Esophagus muscularis mucosa (tissue), 4 donors: ENCODE measurements around the gene DISP1.

Experiments
- CTCF ChIP-seq, 3 experiments: fragments of 200-600 bp in 2 of 3; fragments of 450-650 bp in 1 of 3; sonication (generic) in 2 of 3; IDR thresholded peaks; one replicate each; pipeline ENCODE4 v1.5.1; 2017 to 2019; ENCODE audit warnings: antibody characterized with exemption in 3 of 3, mild to moderate bottlenecking in 2 of 3, moderate library complexity in 1 of 3
- EP300 ChIP-seq: sonication (generic); formaldehyde crosslinking; IDR thresholded peaks from one replicate; pipeline ENCODE4 v1.6.1; 2017; ENCODE audit warnings: antibody characterized with exemption
- POLR2A ChIP-seq: fragments of 450-650 bp; IDR thresholded peaks from one replicate; pipeline ENCODE4 v1.6.1; 2017; ENCODE audit warnings: antibody characterized with exemption, moderate library complexity, mild to moderate bottlenecking, low read depth
- POLR2AphosphoS5 ChIP-seq, 2 donors: sonication (generic); formaldehyde crosslinking; IDR thresholded peaks; one replicate each; pipeline ENCODE4 v1.6.1; 2017; ENCODE audit warnings: antibody characterized with exemption in 2 of 2

- TF ChIP-seq POLR2AphosphoS5 (IDR thresholded peaks at IDR 0.05) (no peak), CTCF (IDR thresholded peaks at IDR 0.05) (no peak), POLR2A (no peak), EP300 (no peak)
Observed at GRCh38 chr1:222794656-222795474, 20.0 kb upstream of the DISP1 start.
